NCI-H1417 treated with DMSO at 0.1 percent for 48 hours (cell line): Measurements from ENCODE around the gene RAPGEF4.

Experiments used
- DNase-seq: peaks from one replicate; lab custom pipeline; 2025; lab: John Stamatoyannopoulos, UW

The RAPGEF4 gene

GRCh38 chr2:172943539-172943938 is 207.9 kb downstream of the RAPGEF4 start:
- DNase-seq: no peak

- no peak for DNase-seq
These were observed 208.6 kb downstream of the RAPGEF4 start for GRCh38 chr2:172944022-172944793.

GRCh38 chr2:172944794-172945509 is 209.3 kb downstream of the RAPGEF4 start:
- no peak for DNase-seq

GRCh38 chr2:172945510-172945850 is 209.8 kb downstream of the RAPGEF4 start:
- DNase-seq: no peak

GRCh38 chr2:172947461-172948153 is 212.0 kb downstream of the RAPGEF4 start:
- DNase-seq: no peak

GRCh38 chr2:172949522-172949921 is 213.9 kb downstream of the RAPGEF4 start:
- no peak for DNase-seq

GRCh38 chr2:172950565-172950964 is 214.9 kb downstream of the RAPGEF4 start:
- DNase-seq: no peak

- DNase-seq: no peak
These were observed 215.9 kb downstream of the RAPGEF4 start for GRCh38 chr2:172951554-172951953.

GRCh38 chr2:172953411-172953810 is 217.8 kb downstream of the RAPGEF4 start:
- DNase-seq: no peak

- no peak for DNase-seq
These were observed 218.6 kb downstream of the RAPGEF4 start for GRCh38 chr2:172953970-172954852.

GRCh38 chr2:172955587-172955986 is 219.9 kb downstream of the RAPGEF4 start:
- no peak for DNase-seq

GRCh38 chr2:172957734-172958133 is 222.1 kb downstream of the RAPGEF4 start:
- DNase-seq: no peak

- no peak for DNase-seq
These were observed 226.4 kb downstream of the RAPGEF4 start for GRCh38 chr2:172962082-172962481.

GRCh38 chr2:172962824-172963223 is 227.2 kb downstream of the RAPGEF4 start:
- no peak for DNase-seq

GRCh38 chr2:172964511-172965139 is 229.0 kb downstream of the RAPGEF4 start:
- DNase-seq: no peak

- DNase-seq: no peak
These were observed 230.0 kb downstream of the RAPGEF4 start for GRCh38 chr2:172965433-172966212.

- DNase-seq: no peak
These were observed 231.7 kb downstream of the RAPGEF4 start for GRCh38 chr2:172967036-172967982.

- DNase-seq: no peak
These were observed 232.4 kb downstream of the RAPGEF4 start for GRCh38 chr2:172968061-172968469.

GRCh38 chr2:172969166-172969565 is 233.5 kb downstream of the RAPGEF4 start:
- DNase-seq: no peak
